GM11168 (cell line): ENCODE measurements around the gene PLEK2.
"Not testable (repeated sequence)": the region's sequence is repeated elsewhere in the genome, so short reads cannot be mapped to it uniquely, and the experiment has no call there.

Experiments
- in situ Hi-C: fragments of 300-500 bp; cut with MboI; formaldehyde crosslinking; loops from one replicate; pipeline ENCODE4 v1.12.0; 2022; ENCODE audit warnings: low sequenced_read_pairs; ENCODE audit not compliant: unreplicated experiment

The PLEK2 gene, protein sequence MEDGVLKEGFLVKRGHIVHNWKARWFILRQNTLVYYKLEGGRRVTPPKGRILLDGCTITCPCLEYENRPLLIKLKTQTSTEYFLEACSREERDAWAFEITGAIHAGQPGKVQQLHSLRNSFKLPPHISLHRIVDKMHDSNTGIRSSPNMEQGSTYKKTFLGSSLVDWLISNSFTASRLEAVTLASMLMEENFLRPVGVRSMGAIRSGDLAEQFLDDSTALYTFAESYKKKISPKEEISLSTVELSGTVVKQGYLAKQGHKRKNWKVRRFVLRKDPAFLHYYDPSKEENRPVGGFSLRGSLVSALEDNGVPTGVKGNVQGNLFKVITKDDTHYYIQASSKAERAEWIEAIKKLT

GRCh38 chr14:67411820-67412421 is at the start of gene PLEK2:
PLEK2 (minus strand) TSS chr14:67412165; CDS start chr14:67412059, 106 bp downstream.
- in situ Hi-C loops, result no loop called here

GRCh38 chr14:67461341-67461985 is 49.5 kb upstream of the PLEK2 start:
- in situ Hi-C loops, result no loop called here

GRCh38 chr14:67459336-67459735 is 47.4 kb upstream of the PLEK2 start:
- in situ Hi-C loops, result no loop called here

GRCh38 chr14:67457782-67458181 is 45.8 kb upstream of the PLEK2 start:
- in situ Hi-C loops, result no loop called here

DNA sequence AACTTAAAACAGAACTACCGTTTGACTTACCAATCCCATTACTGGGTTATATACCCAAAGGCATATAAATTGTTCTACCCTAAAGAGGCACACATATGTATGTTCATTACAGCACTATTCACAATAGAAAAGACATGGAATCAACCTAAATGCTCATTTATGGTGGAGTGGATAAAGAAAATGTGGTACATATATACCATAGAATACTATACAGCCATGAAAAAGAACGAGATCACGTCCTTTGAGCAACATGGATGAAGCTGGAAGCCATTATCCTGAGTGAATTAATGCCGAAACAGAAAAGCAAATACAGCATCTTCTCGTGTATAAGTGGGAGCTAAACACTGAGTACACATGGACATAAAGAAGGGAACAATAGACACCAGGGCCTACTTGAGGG is 44.8 kb upstream of the PLEK2 start:
- in situ Hi-C loops, result no loop called here

DNA sequence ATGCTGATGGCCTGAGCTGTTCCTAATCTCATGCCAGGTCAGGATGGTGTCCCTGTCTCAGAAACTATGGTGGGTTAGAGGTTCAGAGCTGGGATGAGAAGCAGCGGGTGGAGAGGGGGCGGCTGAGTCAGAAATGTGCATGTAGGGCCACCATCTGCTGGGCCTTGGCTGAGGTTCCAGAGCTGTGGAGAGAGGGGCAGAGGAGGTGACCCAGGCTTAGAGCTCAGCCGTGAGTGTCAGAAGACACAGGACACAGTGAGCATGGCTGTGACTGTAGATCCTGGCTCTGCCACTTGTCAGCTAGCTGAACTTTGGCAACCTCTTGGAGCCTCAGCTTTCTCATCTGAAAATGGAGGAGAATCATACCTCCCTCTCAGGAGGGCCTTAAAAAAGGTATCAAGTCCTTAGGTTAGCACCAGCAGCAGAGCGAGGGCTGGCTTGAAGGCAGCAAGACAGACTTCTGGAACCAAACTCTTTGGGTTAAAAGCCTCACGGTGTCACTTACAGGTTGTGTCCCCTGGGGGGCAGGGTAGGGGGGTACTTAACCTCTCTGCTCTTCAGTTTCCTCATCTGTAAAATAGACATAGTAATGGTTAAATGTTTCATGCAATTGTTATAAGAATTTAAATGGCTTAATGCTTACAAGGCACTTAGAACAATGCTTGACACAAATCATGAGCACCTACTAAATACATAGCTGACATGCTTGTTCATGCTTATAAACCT is 41.8 kb upstream of the PLEK2 start:
- in situ Hi-C loops, result no loop called here

DNA sequence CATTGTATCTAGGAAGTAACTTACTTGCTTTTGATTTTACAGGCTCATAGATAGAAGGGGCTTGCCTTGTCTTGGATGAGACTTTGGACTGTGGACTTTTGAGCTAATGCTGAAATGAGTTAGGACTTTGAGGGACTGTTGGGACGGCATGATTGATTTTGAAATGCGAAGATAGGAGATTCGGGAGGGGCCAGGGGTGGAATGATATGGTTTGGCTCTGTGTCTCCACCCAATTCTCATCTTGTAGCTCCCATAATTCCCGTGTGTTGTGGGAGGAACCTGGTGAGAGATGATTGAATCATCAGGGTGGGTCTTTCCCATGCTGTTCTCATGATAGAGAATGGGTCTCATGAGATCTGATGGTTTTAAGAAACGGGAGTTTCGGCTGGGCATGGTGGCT is 39.7 kb upstream of the PLEK2 start:
- in situ Hi-C loops, result not testable (repeated sequence)

DNA sequence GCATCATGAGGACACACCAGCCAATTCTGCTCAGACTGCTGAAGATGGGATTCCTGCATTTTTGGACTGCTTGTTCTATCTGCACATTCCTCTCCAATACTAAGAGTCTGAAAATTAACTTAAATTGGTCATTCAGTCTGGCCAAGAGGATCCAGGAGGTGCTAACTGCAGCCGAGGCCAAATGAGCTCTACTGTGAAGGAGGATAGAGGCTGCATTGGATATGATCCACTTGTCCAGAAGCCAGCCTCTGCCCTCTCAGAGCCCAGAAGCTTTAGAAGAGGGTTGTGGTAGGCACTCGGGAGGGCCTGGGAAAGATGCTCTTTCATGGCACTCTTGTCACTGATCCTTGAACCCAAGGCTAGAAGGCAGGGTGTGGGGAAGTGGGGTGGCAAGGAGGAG is 37.1 kb upstream of the PLEK2 start:
- in situ Hi-C loops, result no loop called here

- in situ Hi-C loops, result no loop called here
These were observed 35.0 kb upstream of the PLEK2 start for GRCh38 chr14:67447033-67447381.

GRCh38 chr14:67446371-67447032 is 34.5 kb upstream of the PLEK2 start:
- in situ Hi-C loops, result no loop called here

DNA sequence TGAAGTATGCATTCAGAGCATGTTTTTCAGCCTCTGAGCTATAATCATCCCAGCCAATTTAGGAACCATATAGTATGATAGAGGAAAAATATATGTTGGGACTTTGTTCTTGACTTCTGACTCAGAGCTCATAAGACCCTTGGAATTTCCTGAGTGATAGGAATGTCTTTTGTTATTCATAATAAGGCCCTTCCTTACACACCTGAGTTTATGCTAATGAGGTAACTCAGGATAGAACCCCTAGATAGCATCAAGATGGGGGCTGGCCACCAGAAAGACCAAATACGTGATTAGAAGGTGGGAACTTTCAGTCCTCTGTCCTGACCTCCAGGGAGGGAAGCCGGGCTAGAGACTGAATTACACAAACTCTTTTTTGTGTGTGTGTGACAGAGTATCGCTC is 32.4 kb upstream of the PLEK2 start:
- in situ Hi-C loops, result no loop called here

GRCh38 chr14:67442139-67442906 is 30.4 kb upstream of the PLEK2 start:
- in situ Hi-C loops, result no loop called here

GRCh38 chr14:67441672-67442071 is 29.7 kb upstream of the PLEK2 start:
- in situ Hi-C loops, result no loop called here

- in situ Hi-C loops, result no loop called here
These were observed 29.3 kb upstream of the PLEK2 start for GRCh38 chr14:67441256-67441655.

- in situ Hi-C loops, result no loop called here
These were observed 28.5 kb upstream of the PLEK2 start for GRCh38 chr14:67440513-67440912.

DNA sequence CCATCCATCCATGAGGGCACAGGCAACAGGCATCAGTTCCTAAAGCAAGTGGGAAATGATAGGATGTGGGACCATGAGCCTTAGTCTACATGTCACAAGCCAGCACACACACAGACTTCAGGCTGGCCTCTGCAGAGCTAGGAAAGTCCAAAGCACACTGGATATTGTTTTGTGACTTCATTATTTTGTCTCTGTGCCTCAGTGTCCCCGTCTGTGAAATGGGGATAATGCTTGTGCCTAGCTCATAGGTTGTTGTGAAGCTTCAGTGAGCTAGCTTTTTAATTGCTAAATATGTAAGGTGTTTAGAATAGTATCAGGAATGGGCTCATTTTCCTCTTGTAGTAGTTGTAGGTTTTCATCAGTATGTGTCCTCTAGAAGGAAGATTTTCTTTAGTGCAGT is 27.0 kb upstream of the PLEK2 start:
- in situ Hi-C loops, result no loop called here

GRCh38 chr14:67436006-67436866 is 24.3 kb upstream of the PLEK2 start:
- in situ Hi-C loops, result no loop called here

DNA sequence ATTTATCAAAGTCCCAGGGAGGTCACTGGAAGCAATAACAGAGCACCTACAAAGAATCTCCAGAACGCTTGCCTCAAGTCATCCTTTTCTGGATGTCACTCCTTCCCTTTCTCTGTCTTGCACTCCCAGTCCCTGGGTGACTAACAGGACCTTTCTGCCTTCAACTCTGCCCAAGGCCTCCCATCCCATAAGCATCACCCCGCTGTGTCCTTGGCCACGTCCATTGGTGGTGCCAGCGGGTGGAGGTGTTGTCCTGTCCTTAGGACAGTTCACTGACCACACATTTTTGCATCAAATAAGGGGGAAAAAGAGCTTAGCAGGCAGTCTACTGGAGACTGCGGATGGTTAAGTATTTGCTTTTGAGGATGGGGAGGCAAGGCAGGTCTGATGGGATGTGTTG is 23.6 kb upstream of the PLEK2 start:
- in situ Hi-C loops, result no loop called here

GRCh38 chr14:67432050-67432564 is 20.1 kb upstream of the PLEK2 start:
- in situ Hi-C loops, result loop anchor here (5.0 kb wide), 1 partner anchor 135 kb away; no protein-coding TSS in a partner anchor
